ENCODE measurements around the gene DEXI.

GRCh38 chr16:10880594-10881452 lies 61.4 kb downstream of the DEXI start:
- no peak for TF ChIP-seq EZH2 (IDR thresholded peaks at IDR 0.05; ENCODE audit: insufficient read depth, poor library complexity, severe bottlenecking)
- no peak for TF ChIP-seq EZH2phosphoT487 (IDR thresholded peaks at IDR 0.05; ENCODE audit: insufficient read depth, low read depth)

Data from GM23248 (cell line).